ENCODE results near the gene EP300.

DNA sequence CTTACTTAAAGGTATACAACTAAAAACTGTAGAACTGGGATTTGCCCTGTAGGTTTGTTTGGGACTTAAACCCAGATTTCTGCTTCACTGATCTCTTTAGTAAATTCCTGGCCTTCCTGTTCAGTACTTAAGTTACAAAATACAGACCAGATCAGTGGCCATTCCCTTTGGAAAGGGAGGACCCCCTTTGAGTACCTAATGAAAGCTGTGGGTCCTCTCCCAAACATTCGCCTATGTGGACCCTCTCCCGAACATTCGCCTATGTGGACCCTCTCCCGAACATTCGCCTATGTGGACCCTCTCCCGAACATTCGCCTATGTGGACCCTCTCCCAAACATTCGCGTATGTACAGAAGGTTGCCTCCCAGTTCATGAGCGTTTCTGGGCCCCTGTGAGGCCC lies 123.0 kb downstream of the EP300 start:
- TF ChIP-seq, protein P1, sequence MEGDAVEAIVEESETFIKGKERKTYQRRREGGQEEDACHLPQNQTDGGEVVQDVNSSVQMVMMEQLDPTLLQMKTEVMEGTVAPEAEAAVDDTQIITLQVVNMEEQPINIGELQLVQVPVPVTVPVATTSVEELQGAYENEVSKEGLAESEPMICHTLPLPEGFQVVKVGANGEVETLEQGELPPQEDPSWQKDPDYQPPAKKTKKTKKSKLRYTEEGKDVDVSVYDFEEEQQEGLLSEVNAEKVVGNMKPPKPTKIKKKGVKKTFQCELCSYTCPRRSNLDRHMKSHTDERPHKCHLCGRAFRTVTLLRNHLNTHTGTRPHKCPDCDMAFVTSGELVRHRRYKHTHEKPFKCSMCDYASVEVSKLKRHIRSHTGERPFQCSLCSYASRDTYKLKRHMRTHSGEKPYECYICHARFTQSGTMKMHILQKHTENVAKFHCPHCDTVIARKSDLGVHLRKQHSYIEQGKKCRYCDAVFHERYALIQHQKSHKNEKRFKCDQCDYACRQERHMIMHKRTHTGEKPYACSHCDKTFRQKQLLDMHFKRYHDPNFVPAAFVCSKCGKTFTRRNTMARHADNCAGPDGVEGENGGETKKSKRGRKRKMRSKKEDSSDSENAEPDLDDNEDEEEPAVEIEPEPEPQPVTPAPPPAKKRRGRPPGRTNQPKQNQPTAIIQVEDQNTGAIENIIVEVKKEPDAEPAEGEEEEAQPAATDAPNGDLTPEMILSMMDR (IDR thresholded peaks at IDR 0.05; ENCODE audit: poor library complexity) = no peak
- no peak for TF ChIP-seq EZH2 (IDR thresholded peaks at IDR 0.05; ENCODE audit: borderline replicate concordance)

Data from hepatocyte (in vitro differentiated cells).